Measurements from ENCODE around the gene FXYD2. TPM values are rescaled to one million over a fixed set of nuclear protein-coding genes. Genes with fewer than 3 reads are reported as not detected.

FXYD2 gene
- total RNA-seq, 6 experiments from 2014 or later: 9.3 to 13.7 (median 11.4) TPM

GRCh38 chr11:117809236-117810055 is 15.1 kb downstream of the FXYD2 start:
- DNase-seq (peak in 2 of 3 donors; percentile 62 to 66), ATAC-seq (peak; percentile 66 to 87 (median 79))
- Histone ChIP-seq H3K36me3 (no peaks in the 10 kb centered on the region), H3K9me3 (no peaks in the 10 kb centered on the region), H3K4me1 (no peaks in the 10 kb centered on the region), H3K4me3 (no peak overlapping the region), H3K27ac (no peak overlapping the region), H3K27me3 (no peaks in the 10 kb centered on the region)
- 25% methylated on average over 11 of the region's 22 CpGs for whole genome bisulfite sequencing (ENCODE audit: insufficient coverage, low coverage, low lambda C conversion rate, missing lambda C conversion rate)
- intact Hi-C loops (cut with DNase I): loop anchor here in 1 of 2 donors (10.0 kb wide), 1 partner anchor 375 kb away; no protein-coding TSS in a partner anchor
- no peak for TF ChIP-seq POLR2A (IDR thresholded peaks at IDR 0.05)
- peak in 3 of 4 donors; percentile 32 to 42 (median 34) for TF ChIP-seq CTCF (IDR thresholded peaks at IDR 0.05)

GRCh38 chr11:117808784-117809183 is 15.8 kb downstream of the FXYD2 start:
- WGBS (ENCODE audit: insufficient coverage, low coverage, low lambda C conversion rate, missing lambda C conversion rate): 59% methylated on average over 12 of the region's 12 CpGs
- no peak for TF ChIP-seq CTCF (IDR thresholded peaks at IDR 0.05)
- no peak for TF ChIP-seq POLR2A (IDR thresholded peaks at IDR 0.05)
- ATAC-seq (no peak), DNase-seq (no peak)
- Histone ChIP-seq H3K4me1 (no peaks in the 10 kb centered on the region), H3K27me3 (no peaks in the 10 kb centered on the region), H3K9me3 (no peaks in the 10 kb centered on the region), H3K27ac (no peak overlapping the region), H3K4me3 (no peak overlapping the region), H3K36me3 (no peaks in the 10 kb centered on the region)
- intact Hi-C loops (cut with DNase I): loop anchor here in 1 of 2 donors (10.0 kb wide), 1 partner anchor 374 kb away; no protein-coding TSS in a partner anchor

GRCh38 chr11:117807482-117808327 is 16.8 kb downstream of the FXYD2 start:
- H3K4me1 ChIP-seq: no peaks in the 10 kb centered on the region
- no peaks in the 10 kb centered on the region for H3K27me3 ChIP-seq
- 26% methylated on average over 11 of the region's 22 CpGs for WGBS (ENCODE audit: insufficient coverage, low coverage, low lambda C conversion rate, missing lambda C conversion rate)
- TF ChIP-seq POLR2A (IDR thresholded peaks at IDR 0.05): no peak
- peak; percentile 85 to 90 (median 87) for TF ChIP-seq CTCF (IDR thresholded peaks at IDR 0.05)
- no peaks in the 10 kb centered on the region for H3K36me3 ChIP-seq
- no peak overlapping the region for H3K27ac ChIP-seq
- ATAC-seq (peak; percentile 77 to 87 (median 85)), DNase-seq (peak; percentile 67 to 71 (median 68))
- intact Hi-C loops (cut with DNase I): loop anchor here in 1 of 2 donors (10.0 kb wide), 1 partner anchor 373 kb away; no protein-coding TSS in a partner anchor
- H3K4me3 ChIP-seq: no peak overlapping the region
- no peaks in the 10 kb centered on the region for H3K9me3 ChIP-seq

- intact Hi-C loops (cut with DNase I): loop anchor here in 1 of 2 donors (10.0 kb wide), 1 partner anchor 372 kb away; no protein-coding TSS in a partner anchor
- no peaks in the 10 kb centered on the region for H3K4me1 ChIP-seq
- H3K27ac ChIP-seq: no peak overlapping the region
- ATAC-seq (peak in 2 of 4 donors; percentile 8 to 28), DNase-seq (peak in 1 of 3 donors; percentile 43)
- WGBS (ENCODE audit: insufficient coverage, low coverage, low lambda C conversion rate, missing lambda C conversion rate): 57% methylated on average over 5 of the region's 5 CpGs
- no peak overlapping the region for H3K4me3 ChIP-seq
- H3K9me3 ChIP-seq: no peaks in the 10 kb centered on the region
- no peaks in the 10 kb centered on the region for H3K27me3 ChIP-seq
- H3K36me3 ChIP-seq: no peaks in the 10 kb centered on the region
- no peak for TF ChIP-seq POLR2A (IDR thresholded peaks at IDR 0.05)
- no peak for TF ChIP-seq CTCF (IDR thresholded peaks at IDR 0.05)
Measured at GRCh38 chr11:117806846-117807245, 17.7 kb downstream of the FXYD2 start.

All from right lobe of liver (tissue), 6 donors.